ENCODE data around the gene PHF11. TPM values are rescaled to one million over a fixed set of nuclear protein-coding genes. Genes with fewer than 3 reads are reported as not detected.

PHF11 gene
- total RNA-seq, 2 experiments from 2014 or later, result 135 to 144 TPM

GRCh38 chr13:49536144-49536873 is 40.6 kb downstream of the PHF11 start:
- Mint-ChIP-seq H3K36me3 (ENCODE audit: low read depth) (peaks cover 57% of the 10 kb centered on the region), H3K4me3 (no peak overlapping the region), H3K27ac (no peak overlapping the region), H3K4me1 (peaks cover 34% of the 10 kb centered on the region), H3K9me3 (no peaks in the 10 kb centered on the region), H3K27me3 (no peaks in the 10 kb centered on the region)
- CTCF ChIA-PET, result no interaction called here
- POLR2A ChIA-PET, result interaction anchor here (1.3 kb wide), 1 partner anchor 34 kb away, joined by 4 read pairs; no protein-coding TSS in a partner anchor
- DNase-seq, result no peak

DNA sequence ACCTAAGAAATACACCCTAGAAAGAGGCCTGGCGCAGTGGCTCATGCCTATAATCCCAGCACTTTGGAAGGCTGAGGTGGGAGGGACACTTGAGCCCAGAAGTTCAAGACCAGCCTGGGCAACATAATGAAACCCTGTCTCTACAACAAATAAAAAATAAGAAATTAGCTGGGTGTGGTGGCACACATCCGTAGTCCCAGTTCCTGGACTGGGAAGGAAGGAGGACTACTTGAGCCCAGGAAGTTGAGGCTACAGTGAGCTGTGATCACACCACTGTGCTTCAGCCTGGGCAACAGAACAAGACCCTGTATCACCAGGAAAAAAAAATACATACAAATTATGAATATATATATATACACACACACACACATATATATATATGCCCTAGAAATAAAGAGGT is 42.7 kb downstream of the PHF11 start:
- ChIA-PET POLR2A (interaction anchor here (0.8 to 2.2 kb wide), 4 partner anchors 13 to 95 kb away, joined by 3 to 17 read pairs (median 5); partner anchors contain the start of genes CAB39L, RCBTB1 and SETDB2), CTCF (interaction anchor here (1.1 kb wide), 1 partner anchor 69 kb away, joined by 3 read pairs; no protein-coding TSS in a partner anchor)

GRCh38 chr13:49539313-49539712 is 43.6 kb downstream of the PHF11 start:
- Mint-ChIP-seq H3K27ac (peak overlapping the region; percentile 1), H3K4me3 (no peak overlapping the region), H3K36me3 (ENCODE audit: low read depth) (peaks cover 37% of the 10 kb centered on the region), H3K4me1 (peaks cover 21% of the 10 kb centered on the region), H3K27me3 (no peaks in the 10 kb centered on the region), H3K9me3 (no peaks in the 10 kb centered on the region)
- CTCF ChIA-PET, result interaction anchor here (0.9 kb wide), 1 partner anchor 239 kb away, joined by 3 read pairs; no protein-coding TSS in a partner anchor
- POLR2A ChIA-PET, result interaction anchor here (1.0 to 2.2 kb wide), 8 partner anchors 9 to 95 kb away, joined by 3 to 17 read pairs (median 4); partner anchors contain the start of genes CAB39L, PHF11 and SETDB2
- DNase-seq, result no peak

More for the DNA sequence above, 42.7 kb downstream of the PHF11 start:
- H3K4me3 Mint-ChIP-seq, result no peak overlapping the region
- H3K9me3 Mint-ChIP-seq, result no peaks in the 10 kb centered on the region
- H3K27me3 Mint-ChIP-seq, result no peaks in the 10 kb centered on the region
- peaks cover 45% of the 10 kb centered on the region for H3K36me3 Mint-ChIP-seq (ENCODE audit: low read depth)
- DNase-seq, result no peak
- no peak overlapping the region for H3K27ac Mint-ChIP-seq
- H3K4me1 Mint-ChIP-seq, result peaks cover 25% of the 10 kb centered on the region

GRCh38 chr13:49539746-49540145 is 44.0 kb downstream of the PHF11 start:
- no peak for DNase-seq
- peak overlapping the region; percentile 70 for H3K27ac Mint-ChIP-seq
- no peaks in the 10 kb centered on the region for H3K27me3 Mint-ChIP-seq
- H3K4me3 Mint-ChIP-seq, result no peak overlapping the region
- ChIA-PET POLR2A (interaction anchor here (0.8 to 2.2 kb wide), 9 partner anchors 9 to 96 kb away, joined by 3 to 17 read pairs (median 4); partner anchors contain the start of genes CAB39L, PHF11, RCBTB1 and SETDB2), CTCF (interaction anchor here (0.9 kb wide), 1 partner anchor 239 kb away, joined by 3 read pairs; no protein-coding TSS in a partner anchor)
- H3K9me3 Mint-ChIP-seq, result no peaks in the 10 kb centered on the region
- peaks cover 21% of the 10 kb centered on the region for H3K4me1 Mint-ChIP-seq
- H3K36me3 Mint-ChIP-seq (ENCODE audit: low read depth), result peaks cover 39% of the 10 kb centered on the region

GRCh38 chr13:49540552-49540951 is 44.8 kb downstream of the PHF11 start:
- Mint-ChIP-seq H3K4me3 (peak overlapping the region; percentile 54), H3K27ac (peak overlapping the region; percentile 70), H3K36me3 (ENCODE audit: low read depth) (peaks cover 39% of the 10 kb centered on the region), H3K27me3 (no peaks in the 10 kb centered on the region), H3K9me3 (no peaks in the 10 kb centered on the region), H3K4me1 (peaks cover 21% of the 10 kb centered on the region)
- DNase-seq, result peak; percentile 20
- POLR2A ChIA-PET, result interaction anchor here (0.8 to 2.2 kb wide), 7 partner anchors 10 to 97 kb away, joined by 3 to 17 read pairs (median 5); partner anchors contain the start of genes CAB39L, PHF11, RCBTB1 and SETDB2
- CTCF ChIA-PET, result interaction anchor here (0.6 kb wide), 2 partner anchors 302 to 439 kb away, joined by 3 read pairs; no protein-coding TSS in a partner anchor

DNA sequence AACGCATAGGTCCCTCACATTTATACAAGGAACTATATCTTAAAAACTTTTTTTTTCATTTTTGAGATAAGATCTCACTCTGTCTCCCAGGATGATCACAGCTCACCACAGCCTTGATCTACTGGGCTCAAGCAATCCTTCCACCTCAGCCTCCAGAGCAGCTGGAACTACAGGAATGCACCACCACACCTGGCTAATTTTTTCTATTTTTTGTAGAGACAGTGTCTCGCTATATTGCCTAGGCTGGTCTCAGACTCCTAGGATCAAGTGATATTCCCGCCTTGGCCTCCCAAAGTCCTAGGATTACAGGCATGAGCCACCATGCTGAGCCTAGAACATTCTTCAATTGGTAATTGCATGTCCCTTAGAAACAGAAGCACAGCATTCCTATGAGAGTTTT is 47.9 kb downstream of the PHF11 start:
- H3K4me3 Mint-ChIP-seq, result no peak overlapping the region
- DNase-seq, result no peak
- H3K4me1 Mint-ChIP-seq, result peaks cover 21% of the 10 kb centered on the region
- H3K36me3 Mint-ChIP-seq (ENCODE audit: low read depth), result peaks cover 36% of the 10 kb centered on the region
- POLR2A ChIA-PET, result no interaction called here
- H3K27me3 Mint-ChIP-seq, result no peaks in the 10 kb centered on the region
- H3K9me3 Mint-ChIP-seq, result no peaks in the 10 kb centered on the region
- CTCF ChIA-PET, result no interaction called here
- no peak overlapping the region for H3K27ac Mint-ChIP-seq

GRCh38 chr13:49545661-49546060 is 49.9 kb downstream of the PHF11 start:
- Mint-ChIP-seq H3K27me3 (no peaks in the 10 kb centered on the region), H3K9me3 (no peaks in the 10 kb centered on the region), H3K36me3 (ENCODE audit: low read depth) (peaks cover 37% of the 10 kb centered on the region), H3K4me1 (peaks cover 5% of the 10 kb centered on the region), H3K4me3 (no peak overlapping the region), H3K27ac (no peak overlapping the region)
- ChIA-PET CTCF (no interaction called here), POLR2A (no interaction called here)
- DNase-seq, result no peak

GRCh38 chr13:49546561-49546960 is 50.8 kb downstream of the PHF11 start:
- H3K27me3 Mint-ChIP-seq, result no peaks in the 10 kb centered on the region
- CTCF ChIA-PET, result no interaction called here
- H3K27ac Mint-ChIP-seq, result no peak overlapping the region
- no peaks in the 10 kb centered on the region for H3K9me3 Mint-ChIP-seq
- H3K4me1 Mint-ChIP-seq, result no peaks in the 10 kb centered on the region
- no peak overlapping the region for H3K4me3 Mint-ChIP-seq
- H3K36me3 Mint-ChIP-seq (ENCODE audit: low read depth), result peaks cover 35% of the 10 kb centered on the region
- POLR2A ChIA-PET, result no interaction called here
- no peak for DNase-seq

DNA sequence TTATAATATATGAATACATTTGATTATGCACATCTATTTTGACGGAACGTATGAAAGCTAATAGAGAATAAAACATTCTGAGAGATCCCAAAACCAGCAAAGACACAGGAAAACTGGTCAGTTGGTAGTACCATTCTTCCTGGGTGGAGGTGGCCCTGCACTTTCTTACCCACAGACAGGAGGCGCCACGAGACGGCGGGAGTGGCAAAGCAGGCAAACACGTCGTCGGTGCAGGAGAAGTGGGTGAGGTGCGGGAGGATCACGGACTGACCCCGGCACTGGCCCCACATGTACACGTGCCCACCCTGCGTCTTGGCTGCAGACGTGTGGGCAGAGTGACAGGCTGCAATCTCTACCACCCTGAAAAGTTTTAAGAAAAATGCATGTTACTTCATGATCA is 53.5 kb downstream of the PHF11 start:
- peaks cover 36% of the 10 kb centered on the region for H3K36me3 Mint-ChIP-seq (ENCODE audit: low read depth)
- no peak overlapping the region for H3K4me3 Mint-ChIP-seq
- no peaks in the 10 kb centered on the region for H3K27me3 Mint-ChIP-seq
- no peaks in the 10 kb centered on the region for H3K9me3 Mint-ChIP-seq
- CTCF ChIA-PET, result no interaction called here
- no peak for DNase-seq
- no peaks in the 10 kb centered on the region for H3K4me1 Mint-ChIP-seq
- POLR2A ChIA-PET, result no interaction called here
- no peak overlapping the region for H3K27ac Mint-ChIP-seq

DNA sequence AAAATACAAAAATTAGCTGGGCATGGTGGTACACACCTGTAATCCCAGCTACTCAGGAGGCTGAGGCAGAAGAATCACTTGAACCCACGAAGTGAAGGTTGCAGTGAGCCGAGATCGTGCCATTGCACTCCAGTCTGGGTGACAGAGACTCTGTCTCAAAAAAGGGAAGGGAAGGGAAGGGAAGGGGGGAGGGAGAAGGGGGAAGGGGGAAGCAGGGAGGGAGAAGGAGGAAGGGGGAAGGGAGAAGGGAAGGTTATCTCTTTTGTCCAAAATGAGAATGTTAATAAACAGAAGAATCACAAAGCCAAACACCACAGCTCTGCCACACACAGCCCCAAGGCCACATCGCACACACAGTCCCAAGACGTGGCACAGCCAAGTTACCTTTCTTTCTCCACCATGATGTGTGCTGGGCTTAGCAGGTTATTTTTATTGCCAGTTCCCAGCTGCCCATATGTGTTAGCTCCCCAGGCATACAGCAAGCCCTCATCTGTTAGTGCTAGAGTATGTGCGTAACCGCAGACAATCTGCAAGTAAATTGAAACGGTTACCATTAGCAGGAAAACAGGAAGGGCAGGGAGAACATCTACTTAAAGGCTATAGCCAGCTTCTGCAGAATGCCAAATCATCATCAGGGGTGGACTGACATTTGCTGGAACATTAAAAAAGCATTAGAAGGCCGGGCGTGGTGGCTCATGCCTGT is 55.3 kb downstream of the PHF11 start:
- Mint-ChIP-seq H3K27me3 (no peaks in the 10 kb centered on the region), H3K36me3 (ENCODE audit: low read depth) (peaks cover 39% of the 10 kb centered on the region), H3K9me3 (no peaks in the 10 kb centered on the region), H3K4me3 (no peak overlapping the region), H3K4me1 (no peaks in the 10 kb centered on the region), H3K27ac (no peak overlapping the region)
- POLR2A ChIA-PET, result interaction anchor here (0.8 to 1.1 kb wide), 2 partner anchors 21 to 34 kb away, joined by 3 read pairs; no protein-coding TSS in a partner anchor
- CTCF ChIA-PET, result no interaction called here
- no peak for DNase-seq

- peaks cover 37% of the 10 kb centered on the region for H3K36me3 Mint-ChIP-seq (ENCODE audit: low read depth)
- no peaks in the 10 kb centered on the region for H3K9me3 Mint-ChIP-seq
- ChIA-PET CTCF (no interaction called here), POLR2A (no interaction called here)
- no peaks in the 10 kb centered on the region for H3K27me3 Mint-ChIP-seq
- H3K4me1 Mint-ChIP-seq, result peaks cover 2% of the 10 kb centered on the region
- H3K4me3 Mint-ChIP-seq, result no peak overlapping the region
- H3K27ac Mint-ChIP-seq, result no peak overlapping the region
- no peak for DNase-seq
These were observed 58.1 kb downstream of the PHF11 start for GRCh38 chr13:49553888-49554287.

- Mint-ChIP-seq H3K27me3 (no peaks in the 10 kb centered on the region), H3K4me3 (no peak overlapping the region), H3K9me3 (peaks cover 2% of the 10 kb centered on the region), H3K36me3 (ENCODE audit: low read depth) (peaks cover 40% of the 10 kb centered on the region), H3K4me1 (peaks cover 2% of the 10 kb centered on the region), H3K27ac (no peak overlapping the region)
- ChIA-PET POLR2A (no interaction called here), CTCF (no interaction called here)
- DNase-seq, result no peak
These were observed 58.6 kb downstream of the PHF11 start for GRCh38 chr13:49554387-49554786.

GRCh38 chr13:49559006-49559405 is 63.3 kb downstream of the PHF11 start:
- CTCF ChIA-PET, result no interaction called here
- H3K27ac Mint-ChIP-seq, result no peak overlapping the region
- no peaks in the 10 kb centered on the region for H3K27me3 Mint-ChIP-seq
- DNase-seq, result no peak
- peaks cover 50% of the 10 kb centered on the region for H3K36me3 Mint-ChIP-seq (ENCODE audit: low read depth)
- POLR2A ChIA-PET, result no interaction called here
- H3K9me3 Mint-ChIP-seq, result peaks cover 2% of the 10 kb centered on the region
- H3K4me3 Mint-ChIP-seq, result no peak overlapping the region
- peaks cover 4% of the 10 kb centered on the region for H3K4me1 Mint-ChIP-seq
